22Rv1 (cell line): ENCODE measurements around the gene ZFP69B.

ENCODE experiments used
- ZFX ChIP-seq: fragments of 450-650 bp; IDR thresholded peaks from 2 replicates; pipeline ENCODE4 v1.6.1; 2017; ENCODE audit warnings: antibody characterized with exemption, borderline replicate concordance
- TF ChIP-seq, protein P1 (sequence below): fragments of 450-650 bp; IDR thresholded peaks from 2 replicates; pipeline ENCODE4 v1.5.1; 2017; ENCODE audit warnings: mild to moderate bottlenecking

GRCh38 chr1:40425198-40425597 is 25.1 kb upstream of the ZFP69B start:
- TF ChIP-seq, protein P1, sequence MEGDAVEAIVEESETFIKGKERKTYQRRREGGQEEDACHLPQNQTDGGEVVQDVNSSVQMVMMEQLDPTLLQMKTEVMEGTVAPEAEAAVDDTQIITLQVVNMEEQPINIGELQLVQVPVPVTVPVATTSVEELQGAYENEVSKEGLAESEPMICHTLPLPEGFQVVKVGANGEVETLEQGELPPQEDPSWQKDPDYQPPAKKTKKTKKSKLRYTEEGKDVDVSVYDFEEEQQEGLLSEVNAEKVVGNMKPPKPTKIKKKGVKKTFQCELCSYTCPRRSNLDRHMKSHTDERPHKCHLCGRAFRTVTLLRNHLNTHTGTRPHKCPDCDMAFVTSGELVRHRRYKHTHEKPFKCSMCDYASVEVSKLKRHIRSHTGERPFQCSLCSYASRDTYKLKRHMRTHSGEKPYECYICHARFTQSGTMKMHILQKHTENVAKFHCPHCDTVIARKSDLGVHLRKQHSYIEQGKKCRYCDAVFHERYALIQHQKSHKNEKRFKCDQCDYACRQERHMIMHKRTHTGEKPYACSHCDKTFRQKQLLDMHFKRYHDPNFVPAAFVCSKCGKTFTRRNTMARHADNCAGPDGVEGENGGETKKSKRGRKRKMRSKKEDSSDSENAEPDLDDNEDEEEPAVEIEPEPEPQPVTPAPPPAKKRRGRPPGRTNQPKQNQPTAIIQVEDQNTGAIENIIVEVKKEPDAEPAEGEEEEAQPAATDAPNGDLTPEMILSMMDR, result no peak
- TF ChIP-seq ZFX, result no peak
